Upper lobe of right lung (tissue), 1 donor: ENCODE measurements around the gene GRM7. TPM values are rescaled to one million over a fixed set of nuclear protein-coding genes. Genes with fewer than 3 reads are reported as not detected.

Source experiments
- ATAC-seq: fragments of 200-7000 bp; cut with Tn5 transposase; one replicate; pipeline ENCODE4 v1.9.1; 2020; ENCODE audit warnings: mild to moderate bottlenecking, moderate library complexity
- DNase-seq: peaks from one replicate; pipeline ENCODE4 v3.0.0-alpha.2; 2020
- H3K27ac ChIP-seq: fragments of 200-600 bp; one replicate; pipeline ENCODE4 v1.8.0; 2022
- H3K27me3 ChIP-seq: fragments of 200-600 bp; one replicate; pipeline ENCODE4 v1.8.0; 2022; ENCODE audit warnings: mild to moderate bottlenecking
- H3K36me3 ChIP-seq: fragments of 200-600 bp; one replicate; pipeline ENCODE4 v1.8.0; 2022
- H3K4me1 ChIP-seq: fragments of 200-600 bp; one replicate; pipeline ENCODE4 v1.8.0; 2022
- H3K4me3 ChIP-seq: fragments of 200-600 bp; one replicate; pipeline ENCODE4 v1.8.0; 2022; ENCODE audit warnings: mild to moderate bottlenecking
- H3K9me3 ChIP-seq: fragments of 200-600 bp; one replicate; pipeline ENCODE4 v1.8.0; 2022
- CTCF ChIP-seq: fragments of 200-600 bp; IDR thresholded peaks from one replicate; pipeline ENCODE4 v1.8.0; 2022; ENCODE audit warnings: antibody characterized with exemption
- intact Hi-C: fragments of 100-400 bp; cut with DNase I; formaldehyde crosslinking; loops from one replicate; pipeline ENCODE4 v1.11.0; 2022
- total RNA-seq: library from RNA; stranded (reverse); fragmentation: NEBNext Ultra II Directional; extraction: Animal tissue kit (Norgen Biotek cat#: 25700); gene quantifications from one replicate; pipeline ENCODE4 v1.2.1, GENCODE V29; 2021
- donor health status: DM: no; HTN: yes; CAD: no; lungs with severe emphysema.

Gene GRM7
- total RNA-seq, 1 donor from 2014 or later = not detected

GRCh38 chr3:7271631-7272030 lies 410.7 kb downstream of the GRM7 start:
- TF ChIP-seq CTCF = no peak
- ATAC-seq (no peak), DNase-seq (no peak)
- no peaks in the 10 kb centered on the region for H3K9me3 ChIP-seq
- H3K27ac ChIP-seq = no peak overlapping the region
- H3K36me3 ChIP-seq = no peaks in the 10 kb centered on the region
- intact Hi-C loops = no loop called here
- no peak overlapping the region for H3K4me3 ChIP-seq
- no peaks in the 10 kb centered on the region for H3K4me1 ChIP-seq
- H3K27me3 ChIP-seq = no peaks in the 10 kb centered on the region

GRCh38 chr3:7272203-7272602 lies 411.3 kb downstream of the GRM7 start:
- H3K4me3 ChIP-seq = no peak overlapping the region
- H3K27me3 ChIP-seq = no peaks in the 10 kb centered on the region
- TF ChIP-seq CTCF = no peak
- DNase-seq (no peak), ATAC-seq (no peak)
- no peaks in the 10 kb centered on the region for H3K4me1 ChIP-seq
- intact Hi-C loops = no loop called here
- H3K9me3 ChIP-seq = no peaks in the 10 kb centered on the region
- no peaks in the 10 kb centered on the region for H3K36me3 ChIP-seq
- H3K27ac ChIP-seq = no peak overlapping the region

GRCh38 chr3:7275396-7275795 lies 414.5 kb downstream of the GRM7 start:
- no peak for TF ChIP-seq CTCF
- DNase-seq = no peak
- H3K27me3 ChIP-seq = no peaks in the 10 kb centered on the region
- no peak overlapping the region for H3K27ac ChIP-seq
- no peaks in the 10 kb centered on the region for H3K9me3 ChIP-seq
- no peaks in the 10 kb centered on the region for H3K4me1 ChIP-seq
- ATAC-seq = no peak
- H3K4me3 ChIP-seq = no peak overlapping the region
- intact Hi-C loops = no loop called here
- no peaks in the 10 kb centered on the region for H3K36me3 ChIP-seq

GRCh38 chr3:7280318-7280717 lies 419.4 kb downstream of the GRM7 start:
- no peaks in the 10 kb centered on the region for H3K9me3 ChIP-seq
- intact Hi-C loops = no loop called here
- no peak for TF ChIP-seq CTCF
- H3K27ac ChIP-seq = no peak overlapping the region
- no peak overlapping the region for H3K4me3 ChIP-seq
- no peaks in the 10 kb centered on the region for H3K27me3 ChIP-seq
- DNase-seq = no peak
- no peaks in the 10 kb centered on the region for H3K4me1 ChIP-seq
- H3K36me3 ChIP-seq = no peaks in the 10 kb centered on the region
- ATAC-seq = no peak

GRCh38 chr3:7282988-7283387 lies 422.1 kb downstream of the GRM7 start:
- ATAC-seq (no peak), DNase-seq (no peak)
- H3K4me1 ChIP-seq = no peaks in the 10 kb centered on the region
- H3K4me3 ChIP-seq = no peak overlapping the region
- H3K36me3 ChIP-seq = no peaks in the 10 kb centered on the region
- no peaks in the 10 kb centered on the region for H3K27me3 ChIP-seq
- H3K27ac ChIP-seq = no peak overlapping the region
- TF ChIP-seq CTCF = no peak
- H3K9me3 ChIP-seq = no peaks in the 10 kb centered on the region
- intact Hi-C loops = no loop called here

- H3K36me3 ChIP-seq = no peaks in the 10 kb centered on the region
- ATAC-seq = peak; percentile 60
- intact Hi-C loops = no loop called here
- no peak overlapping the region for H3K27ac ChIP-seq
- no peaks in the 10 kb centered on the region for H3K9me3 ChIP-seq
- no peak overlapping the region for H3K4me3 ChIP-seq
- no peak for DNase-seq
- peak; percentile 39 for TF ChIP-seq CTCF
- H3K4me1 ChIP-seq = no peaks in the 10 kb centered on the region
- H3K27me3 ChIP-seq = no peaks in the 10 kb centered on the region
Observed at GRCh38 chr3:7285505-7285904, 424.6 kb downstream of the GRM7 start.
